Measurements from ENCODE around the gene KCNQ1. TPM values are rescaled to one million over a fixed set of nuclear protein-coding genes. Genes with fewer than 3 reads are reported as not detected.

KCNQ1 gene
- total and polyA plus RNA-seq, 2 of the 13 experiments (the other 11 are each of a cell fraction or from before 2014, with no cell fraction given), result 0.02 to 0.08 TPM

DNA sequence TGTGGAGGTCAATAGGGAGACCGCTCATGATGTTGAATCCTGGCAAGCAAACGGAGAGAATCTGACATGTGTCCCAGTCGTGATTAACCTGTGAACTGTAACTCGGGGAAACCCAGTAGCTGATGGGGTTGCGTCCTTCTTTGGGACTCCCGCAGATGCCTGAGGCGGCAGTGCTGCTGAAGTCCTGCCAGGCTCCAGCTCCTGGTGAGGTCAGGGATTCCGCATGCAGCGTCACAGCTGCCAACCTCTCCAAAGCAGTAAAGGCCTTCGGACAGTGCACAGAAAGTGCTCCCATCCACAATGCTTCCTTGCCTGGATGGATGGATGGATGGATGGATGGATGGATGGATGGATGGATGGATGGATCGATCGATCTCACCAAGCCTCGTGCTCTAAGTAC lies 13.5 kb downstream of the KCNQ1 start (continued):
- TF ChIP-seq ARID5B (CRISPR knock-in tag; IDR thresholded peaks at IDR 0.05), result no peak

- no peak overlapping the region for H3K4me2 ChIP-seq (ENCODE audit: low read depth, low read length)
- no peaks in the 10 kb centered on the region for H3K79me2 ChIP-seq (ENCODE audit: insufficient read depth, low read length)
- H3K36me3 ChIP-seq (replicated peaks in 1 of 2; ENCODE audit: control insufficient read depth in 1 of 2, insufficient read depth in 2 of 2, low read length in 2 of 2), result no peaks in the 10 kb centered on the region
- ATAC-seq (no peak), FAIRE-seq (no peak), DNase-seq (ENCODE audit: low spot score) (no peak)
- intact Hi-C loops (cut with micrococcal nuclease; ENCODE audit: unreplicated experiment), result no loop called here
- POLR2A ChIA-PET, result no interaction called here
- H3K27ac ChIP-seq (ENCODE audit: extremely low read length, insufficient read depth, low read length), result no peak overlapping the region
- CTCF ChIA-PET (ENCODE audit: low intra/inter-chr PET ratio, low total read pairs), result no interaction called here
- no peak overlapping the region for H3K4me3 ChIP-seq (replicated peaks in 1 of 3; ENCODE audit: insufficient read depth in 1 of 3, low read depth in 2 of 3, low read length in 3 of 3)
- H4K20me1 ChIP-seq (ENCODE audit: insufficient read depth, low read length), result no peaks in the 10 kb centered on the region
- peaks cover 21% of the 10 kb centered on the region for H3K4me1 ChIP-seq (ENCODE audit: insufficient read depth, low read length)
- WGBS (ENCODE audit: low lambda C conversion rate), result 32% methylated on average over 13 of the region's 20 CpGs
- no peak overlapping the region for H2AFZ ChIP-seq (ENCODE audit: low read length)
- no peaks in the 10 kb centered on the region for H3K9me3 ChIP-seq (ENCODE audit: low read length)
- H3K27me3 ChIP-seq (ENCODE audit: control insufficient read depth in 1 of 2, insufficient read depth in 2 of 2, low read length in 2 of 2), result peaks cover 9 to 60% of the 10 kb centered on the region in 2 experiments
- H3K9ac ChIP-seq (ENCODE audit: insufficient read depth, low read depth, low read length), result no peak overlapping the region
- in situ Hi-C loops (cut with HindIII; ENCODE audit: extremely low pct_ligation_motif_present, low pct_unique_long_range_greater_than_20kb), result no loop called here
- BruUV-seq (replicated peaks), result no TSS peak
- TF ChIP-seq RFX5 (IDR thresholded peaks at IDR 0.05; ENCODE audit: low read depth, low read length) (no peak), HDAC2 (CRISPR knock-in tag; IDR thresholded peaks at IDR 0.05) (no peak)
- TF ChIP-seq, protein P1, sequence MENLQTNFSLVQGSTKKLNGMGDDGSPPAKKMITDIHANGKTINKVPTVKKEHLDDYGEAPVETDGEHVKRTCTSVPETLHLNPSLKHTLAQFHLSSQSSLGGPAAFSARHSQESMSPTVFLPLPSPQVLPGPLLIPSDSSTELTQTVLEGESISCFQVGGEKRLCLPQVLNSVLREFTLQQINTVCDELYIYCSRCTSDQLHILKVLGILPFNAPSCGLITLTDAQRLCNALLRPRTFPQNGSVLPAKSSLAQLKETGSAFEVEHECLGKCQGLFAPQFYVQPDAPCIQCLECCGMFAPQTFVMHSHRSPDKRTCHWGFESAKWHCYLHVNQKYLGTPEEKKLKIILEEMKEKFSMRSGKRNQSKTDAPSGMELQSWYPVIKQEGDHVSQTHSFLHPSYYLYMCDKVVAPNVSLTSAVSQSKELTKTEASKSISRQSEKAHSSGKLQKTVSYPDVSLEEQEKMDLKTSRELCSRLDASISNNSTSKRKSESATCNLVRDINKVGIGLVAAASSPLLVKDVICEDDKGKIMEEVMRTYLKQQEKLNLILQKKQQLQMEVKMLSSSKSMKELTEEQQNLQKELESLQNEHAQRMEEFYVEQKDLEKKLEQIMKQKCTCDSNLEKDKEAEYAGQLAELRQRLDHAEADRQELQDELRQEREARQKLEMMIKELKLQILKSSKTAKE (CRISPR knock-in tag; IDR thresholded peaks at IDR 0.05; ENCODE audit: borderline replicate concordance), result no peak
- TF ChIP-seq, protein P2, sequence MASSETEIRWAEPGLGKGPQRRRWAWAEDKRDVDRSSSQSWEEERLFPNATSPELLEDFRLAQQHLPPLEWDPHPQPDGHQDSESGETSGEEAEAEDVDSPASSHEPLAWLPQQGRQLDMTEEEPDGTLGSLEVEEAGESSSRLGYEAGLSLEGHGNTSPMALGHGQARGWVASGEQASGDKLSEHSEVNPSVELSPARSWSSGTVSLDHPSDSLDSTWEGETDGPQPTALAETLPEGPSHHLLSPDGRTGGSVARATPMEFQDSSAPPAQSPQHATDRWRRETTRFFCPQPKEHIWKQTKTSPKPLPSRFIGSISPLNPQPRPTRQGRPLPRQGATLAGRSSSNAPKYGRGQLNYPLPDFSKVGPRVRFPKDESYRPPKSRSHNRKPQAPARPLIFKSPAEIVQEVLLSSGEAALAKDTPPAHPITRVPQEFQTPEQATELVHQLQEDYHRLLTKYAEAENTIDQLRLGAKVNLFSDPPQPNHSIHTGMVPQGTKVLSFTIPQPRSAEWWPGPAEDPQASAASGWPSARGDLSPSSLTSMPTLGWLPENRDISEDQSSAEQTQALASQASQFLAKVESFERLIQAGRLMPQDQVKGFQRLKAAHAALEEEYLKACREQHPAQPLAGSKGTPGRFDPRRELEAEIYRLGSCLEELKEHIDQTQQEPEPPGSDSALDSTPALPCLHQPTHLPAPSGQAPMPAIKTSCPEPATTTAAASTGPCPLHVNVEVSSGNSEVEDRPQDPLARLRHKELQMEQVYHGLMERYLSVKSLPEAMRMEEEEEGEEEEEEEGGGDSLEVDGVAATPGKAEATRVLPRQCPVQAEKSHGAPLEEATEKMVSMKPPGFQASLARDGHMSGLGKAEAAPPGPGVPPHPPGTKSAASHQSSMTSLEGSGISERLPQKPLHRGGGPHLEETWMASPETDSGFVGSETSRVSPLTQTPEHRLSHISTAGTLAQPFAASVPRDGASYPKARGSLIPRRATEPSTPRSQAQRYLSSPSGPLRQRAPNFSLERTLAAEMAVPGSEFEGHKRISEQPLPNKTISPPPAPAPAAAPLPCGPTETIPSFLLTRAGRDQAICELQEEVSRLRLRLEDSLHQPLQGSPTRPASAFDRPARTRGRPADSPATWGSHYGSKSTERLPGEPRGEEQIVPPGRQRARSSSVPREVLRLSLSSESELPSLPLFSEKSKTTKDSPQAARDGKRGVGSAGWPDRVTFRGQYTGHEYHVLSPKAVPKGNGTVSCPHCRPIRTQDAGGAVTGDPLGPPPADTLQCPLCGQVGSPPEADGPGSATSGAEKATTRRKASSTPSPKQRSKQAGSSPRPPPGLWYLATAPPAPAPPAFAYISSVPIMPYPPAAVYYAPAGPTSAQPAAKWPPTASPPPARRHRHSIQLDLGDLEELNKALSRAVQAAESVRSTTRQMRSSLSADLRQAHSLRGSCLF (CRISPR knock-in tag; IDR thresholded peaks at IDR 0.05; ENCODE audit: borderline replicate concordance), result no peak
These were observed 14.4 kb downstream of the KCNQ1 start for GRCh38 chr11:2459016-2459725.

All from HepG2 (cell line).